GM12878 (cell line): ENCODE results near the gene CPEB1. TPM values are rescaled to one million over a fixed set of nuclear protein-coding genes. Genes with fewer than 3 reads are reported as not detected.

Source experiments
- ATAC-seq: fragments of 200-7000 bp; cut with Tn5 transposase; 3 replicates; pipeline ENCODE4 v1.9.1; 2020; ENCODE audit warnings: mild to moderate bottlenecking, moderate library complexity
- BruUV-seq: library from RNA; stranded (reverse); fragments of 400-500 nt; replicated peaks from 2 replicates; lab custom pipeline; 2021; lab: Mats Ljungman, UMichigan
- CTCF ChIA-PET: fragments of 300-600 bp; sonication (Branson Sonifier 250); formaldehyde crosslinking; extraction: SDS; loops from one replicate; lab custom pipeline; 2021; ENCODE audit warnings: inconsistent platforms; lab: Yijun Ruan, JAX
- POLR2A ChIA-PET: fragments of 350-600 bp; formaldehyde crosslinking; extraction: SDS; loops from one replicate; lab custom pipeline; 2021; ENCODE audit warnings: inconsistent platforms; lab: Charles Lee
- RAD21 ChIA-PET: fragments of 300-600 bp; sonication (Branson Sonifier 250); formaldehyde crosslinking; loops from one replicate; lab custom pipeline; 2023; ENCODE audit warnings: antibody characterized with exemption; ENCODE audit not compliant: unreplicated experiment; lab: Charles Lee
- SMC1A ChIA-PET: fragments of 300-600 bp; sonication (Branson Sonifier 250); formaldehyde crosslinking; loops from one replicate; lab custom pipeline; 2023; ENCODE audit not compliant: unreplicated experiment, uncharacterized antibody; lab: Charles Lee
- DNase-seq: peaks from one replicate; pipeline ENCODE4 v3.0.0-alpha.2; 2011; ENCODE audit warnings: low read depth, low spot score
- FAIRE-seq: peaks from 3 replicates; lab custom pipeline; 2011; peaks lifted over from hg19 to GRCh38; lab: Jason Lieb, UNC
- H2AFZ ChIP-seq: 2 replicates; pipeline ENCODE4 v1.6.0; 2011; ENCODE audit warnings: low read depth, low read length, control low read depth; ENCODE audit not compliant: control insufficient read depth
- H3K27ac ChIP-seq: 2 replicates; pipeline ENCODE4 v1.5.1; 2011; ENCODE audit warnings: control low read depth; ENCODE audit not compliant: control insufficient read depth, insufficient read depth
- H3K27me3 ChIP-seq, 2 experiments: replicated peaks in 1 of 2; 2 replicates each; pipeline versions ENCODE4 v1.6.0 to v1.6.1; 2011; ENCODE audit warnings: low read length in 1 of 2; ENCODE audit not compliant: control insufficient read depth in 2 of 2, insufficient read depth in 2 of 2
- H3K36me3 ChIP-seq, 2 experiments: 2 replicates each; pipeline ENCODE4 v1.5.1; 2011; ENCODE audit warnings: low read length in 1 of 2; ENCODE audit not compliant: control insufficient read depth in 2 of 2, insufficient read depth in 2 of 2
- H3K4me1 ChIP-seq: 2 replicates; pipeline ENCODE4 v1.6.1; 2011; ENCODE audit warnings: mild to moderate bottlenecking, low read length, moderate library complexity, mixed read lengths; ENCODE audit not compliant: control insufficient read depth, insufficient read depth
- H3K4me2 ChIP-seq: 2 replicates; pipeline ENCODE4 v1.6.0; 2011; ENCODE audit warnings: control low read depth; ENCODE audit not compliant: control insufficient read depth, insufficient read depth
- H3K4me3 ChIP-seq: fragments of 200-600 bp; sonication (generic); 2 replicates; pipeline ENCODE4 v1.5.1; 2016
- H3K79me2 ChIP-seq: 2 replicates; pipeline ENCODE4 v1.6.0; 2011; ENCODE audit warnings: low read length; ENCODE audit not compliant: control insufficient read depth, insufficient read depth
- H3K9ac ChIP-seq: 2 replicates; pipeline ENCODE4 v1.8.0; 2011; ENCODE audit warnings: low read length, control low read depth, mixed read lengths; ENCODE audit not compliant: control insufficient read depth, insufficient read depth
- H3K9me3 ChIP-seq: replicated peaks from 3 replicates; pipeline ENCODE4 v1.5.1; 2011; ENCODE audit warnings: mild to moderate bottlenecking, low read length; ENCODE audit not compliant: control insufficient read depth, insufficient read depth
- H4K20me1 ChIP-seq: 2 replicates; pipeline ENCODE4 v1.6.0; 2011; ENCODE audit not compliant: control insufficient read depth, insufficient read depth
- ATF2 ChIP-seq: IDR thresholded peaks from 2 replicates; pipeline ENCODE4 v1.6.1; 2012; ENCODE audit warnings: low read length, inconsistent platforms
- BHLHE40 ChIP-seq, 2 experiments: fragments of 450-650 bp in 1 of 2; IDR thresholded peaks; 2 replicates each; pipeline ENCODE4 v1.6.1; 2011 to 2017; ENCODE audit warnings: low read depth in 2 of 2, borderline replicate concordance in 1 of 2, improper control_type of control experiment in 1 of 2, low read length in 1 of 2, mild to moderate bottlenecking in 1 of 2
- FOS ChIP-seq: IDR thresholded peaks from 3 replicates; pipeline ENCODE4 v1.6.1; 2011; ENCODE audit warnings: borderline replicate concordance; ENCODE audit not compliant: insufficient read length; ENCODE audit errors: extremely low read depth
- IKZF2 ChIP-seq, 2 experiments: fragments of 450-650 bp; IDR thresholded peaks; 2 replicates each; pipeline ENCODE4 v1.6.1; 2017; ENCODE audit warnings: mild to moderate bottlenecking in 2 of 2, moderate library complexity in 2 of 2
- POLR2A ChIP-seq: IDR thresholded peaks from 2 replicates; pipeline ENCODE4 v1.6.1; 2011; ENCODE audit warnings: low read depth, mild to moderate bottlenecking, low read length
- WGBS: methylation state at CpG from one replicate; pipeline ENCODE4 v1.1.6; 2016; ENCODE audit warnings: low lambda C conversion rate; ENCODE audit not compliant: insufficient replicate concordance, insufficient coverage; ENCODE audit errors: missing lambda C conversion rate; 5-methylcytosine and 5-hydroxymethylcytosine counted together
- in situ Hi-C: fragments of 300-500 bp; cut with MboI; formaldehyde crosslinking; loops from 9 replicates; pipeline ENCODE4 v1.14.3; 2018; ENCODE audit warnings: mixed read lengths
- intact Hi-C: fragments of 100-400 bp; cut with micrococcal nuclease; formaldehyde crosslinking; loops from one replicate; pipeline ENCODE4 v1.14.2; 2022; ENCODE audit not compliant: unreplicated experiment
- polyA plus RNA-seq, 11 experiments: library from polyadenylated mRNA; depleted of rRNA in 4 of 11; unstranded in 6 of 11; stranded (reverse) in 5 of 11; fragments of >200 nt; fragmentation: Nextera tagmentation in 4 of 11; fragmentation: Illumina TruSeq in 1 of 11; extraction: Ambion mirVana in 4 of 11; extraction: Trizol in 1 of 11; gene quantifications; 1 replicate in 1 of 11; 2 replicates in 10 of 11; pipeline versions ENCODE4 v1.2.1 to v1.2.3, GENCODE V29; 2011 to 2016; ENCODE audit warnings: inconsistent platforms in 2 of 11, missing spikeins in 2 of 11, low read depth in 1 of 11
- total RNA-seq, 4 experiments: library from RNA; depleted of rRNA in 3 of 4; stranded (reverse); fragments of >200 nt in 3 of 4; fragmentation: Illumina TruSeq in 1 of 4; extraction: Trizol in 1 of 4; gene quantifications; 2 replicates each; pipeline versions ENCODE4 v1.2.1 to v1.2.3, GENCODE V29; 2013 to 2021
- TF ChIP-seq, protein P1 (sequence below), 3 experiments: IDR thresholded peaks in 2 of 3; conservative IDR thresholded peaks in 1 of 3; 2 replicates each; pipeline ENCODE4 v1.5.1; 2011; ENCODE audit warnings: low read depth in 3 of 3, low read length in 3 of 3, mild to moderate bottlenecking in 3 of 3, control low read depth in 2 of 3, moderate library complexity in 2 of 3, inconsistent platforms in 1 of 3, mixed read lengths in 1 of 3; ENCODE audit not compliant: control insufficient read depth in 2 of 3, insufficient read depth in 1 of 3; ENCODE audit errors: extremely low read depth in 1 of 3

The CPEB1 gene
- total and polyA plus RNA-seq, 10 of the 15 experiments (the other 5 are each of a cell fraction or from before 2014, with no cell fraction given): 0.05 to 1.1 (median 0.46) TPM

GRCh38 chr15:82624008-82624407 is 23.2 kb downstream of the CPEB1 start (continued):
- TF ChIP-seq ATF2: no peak
- no peak for TF ChIP-seq IKZF2 (IDR thresholded peaks at IDR 0.05)
- no peak for TF ChIP-seq POLR2A
- no peak for TF ChIP-seq FOS
- TF ChIP-seq, all 136 proteins: peak for 0

DNA sequence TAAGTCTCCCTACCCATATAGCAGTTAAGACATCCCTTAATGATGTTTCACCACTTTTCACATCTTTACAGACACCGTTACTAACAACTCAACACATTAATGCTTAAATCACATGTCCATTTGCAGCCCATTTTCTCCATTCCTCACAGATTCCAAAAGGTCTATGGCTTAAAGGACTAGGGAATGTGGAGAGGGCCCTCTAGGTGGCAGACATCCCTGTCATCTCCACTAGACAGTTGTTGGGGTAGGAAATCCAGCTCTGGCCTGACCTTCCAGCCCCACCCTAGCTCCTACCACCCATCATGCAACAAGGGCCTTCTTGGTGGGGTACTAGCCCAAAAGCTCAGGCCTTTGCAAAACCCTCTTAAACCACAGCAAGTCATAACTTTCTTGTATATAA is 25.2 kb downstream of the CPEB1 start:
- Histone ChIP-seq H3K4me1 (no peaks in the 10 kb centered on the region), H3K36me3 (no peaks in the 10 kb centered on the region), H3K4me2 (no peak overlapping the region), H3K9ac (no peak overlapping the region), H3K4me3 (no peak overlapping the region), H3K27ac (no peak overlapping the region), H3K27me3 (no peaks in the 10 kb centered on the region; a peak in 1 of 4 replicates), H2AFZ (no peak overlapping the region), H3K79me2 (no peaks in the 10 kb centered on the region), H4K20me1 (no peaks in the 10 kb centered on the region), H3K9me3 (no peaks in the 10 kb centered on the region)
- SMC1A ChIA-PET: interaction anchor here (1.1 to 1.4 kb wide), 2 partner anchors 9 to 378 kb away, joined by 3 to 5 read pairs; no protein-coding TSS in a partner anchor
- intact Hi-C loops: no loop called here
- no TSS peak for BruUV-seq
- CTCF ChIA-PET: interaction anchor here (0.5 to 1.4 kb wide), 5 partner anchors 13 to 899 kb away, joined by 3 to 4 read pairs (median 3); no protein-coding TSS in a partner anchor
- POLR2A ChIA-PET: no interaction called here
- RAD21 ChIA-PET: no interaction called here
- DNase-seq (no peak), FAIRE-seq (no peak), ATAC-seq (no peak)
- WGBS: 0% methylated on average over 1 of the region's 1 CpG
- in situ Hi-C loops: no loop called here
- TF ChIP-seq, protein P1, sequence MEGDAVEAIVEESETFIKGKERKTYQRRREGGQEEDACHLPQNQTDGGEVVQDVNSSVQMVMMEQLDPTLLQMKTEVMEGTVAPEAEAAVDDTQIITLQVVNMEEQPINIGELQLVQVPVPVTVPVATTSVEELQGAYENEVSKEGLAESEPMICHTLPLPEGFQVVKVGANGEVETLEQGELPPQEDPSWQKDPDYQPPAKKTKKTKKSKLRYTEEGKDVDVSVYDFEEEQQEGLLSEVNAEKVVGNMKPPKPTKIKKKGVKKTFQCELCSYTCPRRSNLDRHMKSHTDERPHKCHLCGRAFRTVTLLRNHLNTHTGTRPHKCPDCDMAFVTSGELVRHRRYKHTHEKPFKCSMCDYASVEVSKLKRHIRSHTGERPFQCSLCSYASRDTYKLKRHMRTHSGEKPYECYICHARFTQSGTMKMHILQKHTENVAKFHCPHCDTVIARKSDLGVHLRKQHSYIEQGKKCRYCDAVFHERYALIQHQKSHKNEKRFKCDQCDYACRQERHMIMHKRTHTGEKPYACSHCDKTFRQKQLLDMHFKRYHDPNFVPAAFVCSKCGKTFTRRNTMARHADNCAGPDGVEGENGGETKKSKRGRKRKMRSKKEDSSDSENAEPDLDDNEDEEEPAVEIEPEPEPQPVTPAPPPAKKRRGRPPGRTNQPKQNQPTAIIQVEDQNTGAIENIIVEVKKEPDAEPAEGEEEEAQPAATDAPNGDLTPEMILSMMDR (IDR thresholded peaks at IDR 0.05 in 2 of 3, conservative IDR thresholded peaks at IDR 0.05 in 1 of 3; ENCODE audit: control insufficient read depth in 2 of 3, extremely low read depth in 1 of 3, insufficient read depth in 1 of 3, low read depth in 3 of 3, low read length in 3 of 3): peak in 1 of 3 experiments; percentile 7; a peak in 1 of 6 replicates
- no peak for TF ChIP-seq BHLHE40 (IDR thresholded peaks at IDR 0.05; ENCODE audit: borderline replicate concordance in 1 of 2, low read depth in 2 of 2, low read length in 1 of 2)
